Measurements from ENCODE around the gene ZNF48.
A peak's percentile ranks its signal among the peaks of the same experiment; 100 is the strongest.

Gene ZNF48

DNA sequence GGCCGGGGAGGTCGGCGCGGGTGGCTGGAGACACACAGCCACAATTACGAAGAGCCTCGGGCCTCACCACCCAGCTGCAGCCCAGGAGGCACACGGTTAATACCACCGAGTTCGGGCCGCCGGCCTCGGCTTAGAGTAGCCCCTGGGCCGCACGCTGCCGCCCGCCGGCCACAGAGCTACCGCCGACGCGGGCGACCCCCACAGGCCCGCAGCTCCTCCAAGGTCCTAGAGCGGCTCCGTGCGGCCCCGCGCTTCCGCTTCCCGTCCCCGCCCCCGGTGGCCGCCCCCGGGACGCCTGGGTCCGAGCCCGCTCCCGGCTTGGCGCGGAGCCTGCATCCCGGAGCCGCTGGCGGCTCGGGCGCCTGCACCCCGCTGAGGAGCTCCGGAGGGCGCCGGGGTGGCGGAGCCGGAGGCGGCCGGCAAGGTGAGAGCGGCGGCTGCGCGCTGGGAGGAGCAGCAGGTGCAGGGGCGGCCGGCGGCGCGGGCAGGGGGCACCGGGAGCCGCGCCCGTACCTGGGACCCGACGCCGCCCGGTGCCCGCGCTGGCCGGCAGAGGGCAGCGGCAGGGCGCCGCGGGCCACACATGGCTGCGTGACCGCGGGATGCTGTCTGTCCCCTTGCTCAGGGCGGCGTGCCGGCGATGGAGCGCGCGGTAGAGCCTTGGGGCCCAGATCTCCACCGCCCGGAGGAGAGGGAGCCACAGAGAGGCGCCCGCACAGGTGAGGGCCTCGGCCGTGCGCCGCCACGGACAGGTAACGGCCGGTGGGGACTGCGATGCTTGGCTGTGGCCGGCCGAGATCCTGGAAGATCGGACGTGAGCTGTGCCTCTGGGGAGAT is at the start of gene ZNF48:
Gene ZNF48, plus strand, starts transcription at position 266 of the 837 bp plus-strand sequence. Its CDS starts 375 bp downstream, at position 641.
- peak within 1 kb of the TSS; percentile 92 for H3K4me3 Mint-ChIP-seq
- no peaks in the 10 kb centered on the region for H3K27me3 Mint-ChIP-seq
- no peaks in the 10 kb centered on the region for H3K36me3 Mint-ChIP-seq
- H3K4me1 Mint-ChIP-seq (ENCODE audit: low read depth) = peaks cover 38% of the 10 kb centered on the region
- no peaks in the 10 kb centered on the region for H3K9me3 Mint-ChIP-seq (ENCODE audit: low read depth)
- H3K27ac Mint-ChIP-seq = peak within 1 kb of the TSS; percentile 72

DNA sequence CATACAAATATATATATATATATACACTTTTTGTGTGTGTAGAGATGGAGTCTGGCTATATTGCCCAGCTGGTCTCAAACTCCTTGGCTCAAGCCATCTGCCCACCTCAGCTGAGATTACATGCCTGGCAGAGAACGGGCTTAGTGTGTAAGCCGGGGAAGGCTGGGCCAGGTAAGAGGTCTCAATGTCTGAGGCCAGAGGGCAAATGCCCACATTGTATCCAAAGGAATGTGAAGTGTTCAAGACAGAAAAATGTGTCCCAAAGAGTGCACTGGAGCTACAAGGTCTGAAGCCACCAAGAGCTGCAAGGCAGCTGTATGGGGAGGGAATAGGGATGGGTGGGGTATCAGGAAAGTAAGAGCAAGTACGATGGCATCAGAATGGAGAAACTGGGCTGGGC is 48.9 kb upstream of the ZNF48 start:
- Mint-ChIP-seq H3K27me3 (no peaks in the 10 kb centered on the region), H3K36me3 (no peaks in the 10 kb centered on the region), H3K4me1 (ENCODE audit: low read depth) (peaks cover 8% of the 10 kb centered on the region), H3K27ac (no peak overlapping the region), H3K9me3 (ENCODE audit: low read depth) (no peaks in the 10 kb centered on the region), H3K4me3 (no peak overlapping the region)

DNA sequence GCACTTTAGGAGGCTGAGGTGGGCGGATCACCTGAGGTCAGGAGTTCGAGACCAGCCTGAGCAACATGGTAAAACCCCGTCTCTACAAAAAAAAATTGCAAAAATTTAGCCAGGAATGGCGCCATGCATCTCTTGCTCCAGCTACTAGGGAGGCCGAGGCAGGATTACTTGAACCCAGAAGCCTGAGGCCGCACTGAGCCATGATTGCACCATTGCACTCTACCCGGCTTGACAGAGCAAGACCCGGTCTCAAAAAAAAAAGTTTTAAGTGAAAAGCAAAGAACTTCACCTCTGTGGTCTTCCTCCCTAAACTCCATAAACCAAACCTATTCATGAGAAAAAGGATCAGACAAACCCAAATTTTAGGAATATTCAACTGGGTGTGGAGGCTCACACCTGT is 47.1 kb upstream of the ZNF48 start:
- Mint-ChIP-seq H3K36me3 (no peaks in the 10 kb centered on the region), H3K9me3 (ENCODE audit: low read depth) (no peaks in the 10 kb centered on the region), H3K27me3 (no peaks in the 10 kb centered on the region), H3K27ac (no peak overlapping the region), H3K4me1 (ENCODE audit: low read depth) (peaks cover 14% of the 10 kb centered on the region), H3K4me3 (no peak overlapping the region)

DNA sequence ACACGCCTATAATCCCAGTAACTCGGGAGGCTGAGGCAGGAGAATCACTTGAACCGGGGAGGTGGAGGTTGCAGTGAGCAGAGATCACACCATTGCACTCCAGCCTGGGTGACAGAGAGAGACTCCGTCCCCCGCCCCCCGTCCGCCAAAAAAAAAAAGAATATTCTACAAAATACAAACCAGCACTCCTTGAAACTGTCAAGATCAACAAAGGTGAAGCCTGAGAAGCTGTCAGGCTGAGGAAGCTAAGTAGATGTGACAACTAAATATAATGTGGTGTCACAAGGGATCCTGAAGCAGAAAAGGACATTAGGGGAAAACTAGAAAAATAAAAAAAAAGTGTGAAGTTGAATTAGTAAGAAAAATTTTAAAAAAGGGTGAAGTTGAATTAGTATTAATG is 46.3 kb upstream of the ZNF48 start:
- no peaks in the 10 kb centered on the region for H3K27me3 Mint-ChIP-seq
- H3K27ac Mint-ChIP-seq = peak overlapping the region; percentile 69
- no peak overlapping the region for H3K4me3 Mint-ChIP-seq
- no peaks in the 10 kb centered on the region for H3K9me3 Mint-ChIP-seq (ENCODE audit: low read depth)
- no peaks in the 10 kb centered on the region for H3K36me3 Mint-ChIP-seq
- H3K4me1 Mint-ChIP-seq (ENCODE audit: low read depth) = peaks cover 16% of the 10 kb centered on the region

DNA sequence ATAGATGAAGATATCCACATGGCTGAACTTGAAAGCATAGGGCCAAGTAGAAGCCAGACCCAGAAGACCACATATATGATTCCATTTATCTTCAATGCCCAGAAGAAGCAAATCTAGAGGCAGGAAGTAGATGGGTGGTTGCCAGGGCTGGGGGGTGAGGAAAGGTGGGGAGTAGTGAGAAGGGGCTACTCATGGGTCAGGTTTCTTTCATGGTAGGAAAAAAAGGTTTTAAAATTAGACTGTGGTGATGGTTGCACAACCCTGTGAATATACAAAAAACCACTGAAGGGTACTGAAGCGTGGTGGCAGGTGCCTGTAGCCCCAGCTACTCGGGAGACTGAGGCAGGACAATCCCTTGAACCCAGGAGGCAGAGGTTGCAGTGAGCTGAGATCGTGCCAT is 45.5 kb upstream of the ZNF48 start:
- no peak overlapping the region for H3K4me3 Mint-ChIP-seq
- peaks cover 22% of the 10 kb centered on the region for H3K4me1 Mint-ChIP-seq (ENCODE audit: low read depth)
- no peaks in the 10 kb centered on the region for H3K36me3 Mint-ChIP-seq
- H3K27ac Mint-ChIP-seq = peak overlapping the region; percentile 69
- no peaks in the 10 kb centered on the region for H3K9me3 Mint-ChIP-seq (ENCODE audit: low read depth)
- H3K27me3 Mint-ChIP-seq = no peaks in the 10 kb centered on the region

DNA sequence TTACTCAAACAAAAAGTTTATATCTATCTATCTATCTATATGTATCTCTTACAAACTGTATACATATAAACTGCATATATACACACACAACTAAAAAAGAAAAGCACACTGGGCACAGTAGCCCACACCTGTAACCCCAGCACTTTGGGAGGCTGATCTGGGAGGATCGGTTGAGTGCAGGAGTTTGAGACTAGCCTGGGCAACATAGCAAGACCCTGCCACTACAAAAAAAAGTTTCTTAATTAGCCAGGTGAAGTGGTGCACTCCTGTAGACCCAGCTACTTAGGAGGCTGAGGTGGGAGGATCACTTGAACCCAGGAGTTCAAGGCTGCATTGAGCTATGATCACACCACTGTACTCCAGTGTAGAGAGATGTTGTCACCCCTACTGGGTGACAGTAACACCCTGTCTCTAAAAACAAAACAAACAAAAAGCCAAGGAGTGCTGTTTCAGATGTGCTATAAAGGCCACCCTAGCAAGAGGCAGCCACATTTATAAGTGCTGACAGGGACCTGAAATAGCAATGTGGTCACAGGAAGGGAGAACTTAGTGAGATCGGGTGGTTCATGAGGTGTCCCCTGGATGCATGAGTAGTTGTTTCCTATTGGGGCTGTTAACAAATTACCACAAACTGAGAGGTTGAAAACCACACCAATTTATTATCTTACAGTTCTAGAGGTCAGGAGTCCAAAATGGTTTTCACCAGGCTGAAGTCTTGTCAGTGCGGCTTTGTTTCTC is 44.9 kb upstream of the ZNF48 start:
- Mint-ChIP-seq H3K27me3 (no peaks in the 10 kb centered on the region), H3K4me1 (ENCODE audit: low read depth) (peaks cover 24% of the 10 kb centered on the region), H3K9me3 (ENCODE audit: low read depth) (no peaks in the 10 kb centered on the region), H3K27ac (peak overlapping the region; percentile 83), H3K36me3 (no peaks in the 10 kb centered on the region), H3K4me3 (peak overlapping the region; percentile 44)

DNA sequence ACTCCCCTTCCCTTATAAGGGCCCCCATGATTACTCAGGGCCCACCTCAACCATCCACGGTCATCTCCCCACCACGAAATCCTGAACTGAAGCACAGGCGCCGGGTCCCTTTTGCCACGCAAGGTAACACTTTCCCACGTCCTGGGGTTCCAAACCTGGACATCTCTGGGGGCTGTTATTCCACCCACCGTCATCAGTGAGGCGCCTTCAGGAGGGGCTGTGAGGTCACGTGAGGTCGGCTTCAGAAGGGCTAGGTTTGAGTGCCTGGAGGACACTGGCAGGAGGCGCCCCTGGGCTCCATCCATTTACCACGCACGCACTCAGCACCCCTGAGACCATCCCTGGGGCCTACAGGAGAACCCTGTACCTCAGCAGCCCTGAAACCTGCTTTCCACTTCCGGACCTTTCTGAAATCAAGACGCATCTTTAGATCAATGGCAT is 44.2 kb upstream of the ZNF48 start:
- Mint-ChIP-seq H3K36me3 (no peaks in the 10 kb centered on the region), H3K9me3 (ENCODE audit: low read depth) (no peaks in the 10 kb centered on the region), H3K4me1 (ENCODE audit: low read depth) (peaks cover 29% of the 10 kb centered on the region), H3K4me3 (no peak overlapping the region), H3K27ac (peak overlapping the region; percentile 83), H3K27me3 (no peaks in the 10 kb centered on the region)

DNA sequence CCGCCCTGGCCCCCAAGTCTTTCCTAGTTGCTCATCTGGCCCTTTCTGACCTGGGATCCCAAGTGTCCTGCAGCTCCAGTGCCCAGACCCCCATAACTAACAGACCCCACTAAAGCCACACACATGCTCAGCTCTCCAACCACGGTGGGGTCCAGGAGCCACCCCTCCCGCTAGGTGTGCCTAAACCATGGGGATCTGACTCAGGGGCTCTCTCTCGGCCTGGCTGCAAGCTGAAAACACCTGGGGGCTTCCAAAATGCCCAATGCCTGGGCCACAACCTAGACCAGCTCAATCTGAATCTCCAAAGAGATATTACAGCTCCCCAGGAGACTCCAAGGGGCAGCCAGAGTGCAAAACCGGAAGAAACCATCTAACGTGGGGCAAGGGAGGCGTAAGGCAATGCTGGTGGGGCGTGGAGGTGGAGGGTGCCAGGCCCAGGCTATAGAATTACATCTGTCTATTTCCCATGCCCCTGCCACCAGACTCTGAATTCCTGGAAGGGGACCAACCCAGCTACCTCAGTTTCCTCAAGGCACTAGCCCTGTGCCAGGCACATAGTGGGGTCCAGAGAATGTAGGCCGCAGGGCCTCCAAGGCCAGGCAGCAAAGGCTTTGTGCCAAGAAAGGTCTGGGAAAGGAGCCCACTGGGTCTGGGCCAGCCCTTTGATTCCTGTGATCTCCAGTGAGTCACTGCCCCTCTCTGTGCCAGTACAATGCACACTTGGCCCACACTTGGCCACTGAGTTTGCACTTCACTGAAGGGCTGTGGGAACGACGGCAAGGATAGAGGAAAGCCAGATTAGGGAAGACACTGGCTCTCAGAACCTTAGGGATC is 43.4 kb upstream of the ZNF48 start:
- peak overlapping the region; percentile 54 for H3K27ac Mint-ChIP-seq
- H3K9me3 Mint-ChIP-seq (ENCODE audit: low read depth) = no peaks in the 10 kb centered on the region
- no peaks in the 10 kb centered on the region for H3K27me3 Mint-ChIP-seq
- peak overlapping the region; percentile 63 for H3K4me3 Mint-ChIP-seq
- H3K36me3 Mint-ChIP-seq = no peaks in the 10 kb centered on the region
- H3K4me1 Mint-ChIP-seq (ENCODE audit: low read depth) = peaks cover 33% of the 10 kb centered on the region

DNA sequence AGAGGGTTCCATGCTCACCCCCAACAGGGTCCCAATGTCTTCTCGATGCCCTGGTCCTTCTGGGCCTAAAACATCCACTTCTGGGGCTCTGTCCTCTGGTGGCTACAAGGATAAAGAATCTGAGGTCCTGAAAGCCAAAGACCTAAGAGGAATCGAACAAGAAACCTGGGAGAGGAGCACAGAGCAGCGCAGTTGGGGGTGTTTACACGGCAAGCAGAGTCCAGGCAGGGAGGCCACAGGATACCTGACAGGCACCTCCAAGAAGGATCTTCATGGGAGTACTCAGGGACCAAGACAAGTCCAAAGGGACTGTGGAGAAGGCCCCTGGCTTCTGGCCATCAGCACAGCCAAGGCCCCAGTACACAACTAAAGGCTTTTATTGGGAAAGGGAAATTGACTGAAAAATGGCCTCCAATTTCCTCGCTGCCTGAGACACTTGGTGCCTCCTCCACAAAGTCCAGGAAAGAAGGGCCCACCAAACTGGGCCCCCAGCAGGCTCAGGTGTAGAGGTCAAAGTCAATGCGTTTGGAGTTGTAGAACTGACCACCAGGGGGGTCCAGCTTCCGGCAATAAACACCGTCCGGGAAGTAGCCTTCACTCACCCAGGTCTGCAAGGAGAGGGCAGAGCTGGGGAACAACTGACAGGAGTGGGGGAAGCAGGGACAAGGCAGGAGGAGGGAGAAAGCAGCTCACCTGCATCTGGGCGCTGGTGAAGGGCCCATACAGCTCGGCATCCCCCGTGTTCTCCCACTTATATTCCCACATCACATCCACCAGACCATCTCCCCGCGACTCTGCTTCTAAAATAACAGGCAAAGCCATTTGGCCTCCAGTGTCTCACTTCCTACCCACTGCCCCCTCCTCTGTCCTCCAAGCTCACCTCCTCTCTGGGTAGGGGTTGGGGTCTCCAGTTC is 42.5 kb upstream of the ZNF48 start:
- no peaks in the 10 kb centered on the region for H3K36me3 Mint-ChIP-seq
- no peaks in the 10 kb centered on the region for H3K9me3 Mint-ChIP-seq (ENCODE audit: low read depth)
- H3K4me3 Mint-ChIP-seq = peak overlapping the region; percentile 63
- peak overlapping the region; percentile 41 for H3K27ac Mint-ChIP-seq
- peaks cover 35% of the 10 kb centered on the region for H3K4me1 Mint-ChIP-seq (ENCODE audit: low read depth)
- H3K27me3 Mint-ChIP-seq = no peaks in the 10 kb centered on the region

DNA sequence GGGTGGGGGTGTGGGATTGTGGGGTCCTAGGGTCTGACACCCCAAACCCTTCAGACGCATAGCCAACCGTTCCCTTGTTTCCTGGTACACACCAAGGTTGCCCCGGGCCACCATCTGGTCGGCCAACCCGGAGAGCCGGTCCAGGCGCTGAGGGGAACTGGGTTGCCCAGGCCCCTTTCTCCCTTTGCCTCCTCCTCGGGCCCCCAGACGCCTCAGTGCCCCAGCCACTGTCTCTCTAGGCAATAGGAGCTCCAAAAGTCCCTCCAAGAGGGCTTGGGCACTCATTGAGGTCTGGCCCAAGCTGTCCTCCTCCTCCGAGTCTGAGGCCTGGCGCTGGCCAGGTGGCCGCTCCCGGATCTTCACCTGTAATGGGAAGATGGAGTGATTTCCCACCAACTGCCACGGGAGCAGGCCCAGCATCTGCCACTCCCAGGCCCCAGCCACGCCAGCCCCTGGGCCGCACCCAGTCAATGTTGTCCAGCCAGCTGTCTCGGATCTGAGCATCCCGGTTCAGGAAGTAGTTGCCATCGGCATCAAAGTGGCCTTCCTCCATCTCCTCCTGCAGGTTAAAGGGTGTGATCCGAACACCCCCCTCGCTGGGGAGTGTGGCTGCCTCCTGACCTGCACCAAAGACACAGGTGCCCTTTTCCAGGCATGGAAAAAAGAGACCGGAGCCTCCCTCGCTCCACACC is 41.6 kb upstream of the ZNF48 start:
- Mint-ChIP-seq H3K36me3 (no peaks in the 10 kb centered on the region), H3K27ac (peak overlapping the region; percentile 97), H3K4me3 (peak overlapping the region; percentile 93), H3K4me1 (ENCODE audit: low read depth) (peaks cover 35% of the 10 kb centered on the region), H3K9me3 (ENCODE audit: low read depth) (no peaks in the 10 kb centered on the region), H3K27me3 (no peaks in the 10 kb centered on the region)

DNA sequence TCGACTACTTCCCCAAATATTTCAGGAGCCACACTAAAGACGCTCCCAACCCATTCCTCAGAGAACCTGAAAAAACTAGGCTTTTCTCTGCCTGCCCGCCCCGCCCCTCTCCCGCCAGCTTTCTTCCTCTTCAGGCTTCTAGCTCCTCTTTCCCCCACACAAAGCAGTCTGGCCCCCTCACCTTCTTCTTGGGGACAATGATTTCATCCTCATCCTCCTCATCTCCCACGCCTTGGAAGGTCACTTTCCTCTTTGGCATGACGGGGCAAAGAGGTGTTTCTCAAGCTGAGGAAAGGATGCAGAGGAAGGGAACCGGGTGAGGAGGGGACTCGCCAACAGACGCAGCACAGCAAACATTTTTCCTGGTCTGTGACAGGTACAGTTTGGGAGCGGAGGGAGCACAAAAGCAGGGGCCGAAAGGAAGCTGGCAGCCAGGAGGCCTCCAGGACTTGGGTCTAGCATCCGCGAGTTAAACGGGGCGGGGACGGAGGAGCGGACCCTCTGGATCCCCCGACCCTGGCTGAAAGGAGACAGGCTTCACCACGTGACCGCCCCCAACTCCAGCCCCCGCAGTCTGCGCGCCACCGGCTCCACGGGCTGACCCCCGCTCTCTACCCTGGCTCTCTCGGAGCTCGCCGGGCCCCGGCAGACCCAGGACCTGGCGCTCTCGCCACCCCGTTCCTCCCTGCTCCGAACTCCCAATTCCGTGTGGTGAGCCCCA is 40.6 kb upstream of the ZNF48 start:
- Mint-ChIP-seq H3K9me3 (ENCODE audit: low read depth) (no peaks in the 10 kb centered on the region), H3K27me3 (no peaks in the 10 kb centered on the region), H3K4me1 (ENCODE audit: low read depth) (peaks cover 34% of the 10 kb centered on the region), H3K36me3 (no peaks in the 10 kb centered on the region), H3K4me3 (peak overlapping the region; percentile 93), H3K27ac (peak overlapping the region; percentile 97)

DNA sequence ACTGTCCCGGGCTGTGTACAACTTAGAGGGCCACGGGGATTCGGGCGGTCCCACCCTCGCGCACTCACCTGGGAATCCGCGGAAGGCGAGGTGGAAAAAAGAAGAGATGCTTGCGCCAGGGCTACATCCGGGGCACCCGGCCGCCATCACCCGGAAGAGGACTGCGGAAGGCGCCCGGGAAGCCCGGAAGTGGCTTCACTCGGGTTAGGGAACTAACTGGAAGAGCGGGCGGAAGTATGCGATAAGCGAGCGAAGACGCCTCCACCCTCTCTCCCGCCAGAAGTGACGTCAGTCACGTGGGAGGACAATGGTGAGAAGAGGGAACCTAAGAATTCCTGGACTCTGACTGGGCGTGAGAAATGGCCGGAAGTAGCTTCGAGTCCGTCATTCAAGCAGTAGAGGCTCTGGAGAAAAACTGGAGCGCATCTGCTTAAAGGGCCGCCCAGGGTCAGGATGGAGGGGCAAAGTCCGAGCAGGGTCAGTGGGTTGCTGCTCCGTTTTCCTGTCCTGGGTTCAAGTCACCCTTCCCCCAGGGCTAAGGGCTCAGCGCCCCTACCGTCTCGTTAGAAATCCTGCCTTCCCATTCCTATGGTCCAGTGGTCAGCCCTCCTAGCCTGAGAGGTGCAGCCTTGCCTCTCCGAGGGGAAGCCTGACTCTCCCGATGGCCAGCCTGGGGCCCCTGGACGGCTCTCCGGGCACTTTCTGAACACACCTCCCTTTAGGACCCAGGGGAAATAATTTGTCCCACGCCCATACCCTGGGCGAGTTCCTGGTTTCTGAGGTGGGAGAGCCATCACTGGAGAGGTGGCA is 39.9 kb upstream of the ZNF48 start, which contains the start of gene CD2BP2:
Gene CD2BP2, minus strand, starts transcription at position 165 of the 810 bp plus-strand sequence. CDS start 627 bp downstream, outside the sequence.
- Mint-ChIP-seq H3K27me3 (no peaks in the 10 kb centered on the region), H3K9me3 (ENCODE audit: low read depth) (no peaks in the 10 kb centered on the region), H3K27ac (peak within 1 kb of the TSS; percentile 97), H3K36me3 (no peaks in the 10 kb centered on the region), H3K4me3 (peak within 1 kb of the TSS; percentile 93), H3K4me1 (ENCODE audit: low read depth) (peaks cover 32% of the 10 kb centered on the region)
